Activated CD4-positive, alpha-beta T cell treated with anti-CD3 and anti-CD28 coated beads for 24 hours (primary cell): ENCODE data around the gene CRYGA.
"Not testable (repeated sequence)": the region's sequence is repeated elsewhere in the genome, so short reads cannot be mapped to it uniquely, and the experiment has no call there.

Source experiments
- DNase-seq, 2 donors: peaks; one replicate each; pipeline ENCODE4 v3.0.0-alpha.2; 2020; ENCODE audit warnings: low read depth in 2 of 2

CRYGA gene

DNA sequence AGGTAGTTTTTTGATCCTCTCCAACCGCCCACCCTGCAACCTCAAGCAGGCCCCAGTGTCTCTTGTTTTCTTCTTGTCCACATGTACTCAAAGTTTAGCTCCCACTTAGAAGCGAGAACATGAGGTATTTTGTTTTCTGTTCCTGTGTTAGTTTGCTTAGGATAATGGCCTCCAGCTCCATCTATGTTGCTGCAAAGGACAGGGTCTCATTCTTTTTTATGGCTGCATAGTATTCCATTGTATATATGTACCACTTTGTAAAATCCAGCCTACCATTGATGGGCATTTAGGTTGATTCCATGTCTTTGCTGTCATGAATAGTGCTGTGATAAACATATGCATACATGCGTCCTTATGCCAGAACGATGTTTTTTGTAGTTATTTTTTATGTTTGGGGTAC lies 36.3 kb downstream of the CRYGA start:
- DNase-seq: no peak

DNA sequence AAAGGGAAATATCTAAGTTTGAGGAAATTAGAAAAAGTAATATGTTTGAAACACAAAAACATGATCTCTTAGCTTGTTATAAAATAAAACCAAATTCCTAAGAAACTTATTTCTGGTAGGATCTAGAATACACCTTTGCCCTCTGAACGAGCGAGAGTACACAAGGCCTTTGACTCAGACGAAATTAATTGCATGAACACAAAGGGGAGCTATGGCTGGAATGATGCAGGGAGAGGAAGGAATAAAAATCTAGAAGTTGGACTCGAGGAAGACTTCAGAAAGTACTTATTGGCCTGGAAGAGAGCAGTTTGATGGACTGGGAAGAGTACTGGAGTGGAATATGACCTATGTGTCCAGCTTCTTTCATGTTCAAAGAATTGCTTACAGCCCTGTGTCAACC lies 38.1 kb downstream of the CRYGA start:
- DNase-seq: no peak

- not testable (repeated sequence) for DNase-seq
Observed at GRCh38 chr2:208124013-208124715, 39.2 kb downstream of the CRYGA start, which contains the start of gene CRYGD. Gene CRYGD, minus strand, starts transcription at chr2:208124524. Its CDS starts 51 bp downstream, at chr2:208124473.

DNA sequence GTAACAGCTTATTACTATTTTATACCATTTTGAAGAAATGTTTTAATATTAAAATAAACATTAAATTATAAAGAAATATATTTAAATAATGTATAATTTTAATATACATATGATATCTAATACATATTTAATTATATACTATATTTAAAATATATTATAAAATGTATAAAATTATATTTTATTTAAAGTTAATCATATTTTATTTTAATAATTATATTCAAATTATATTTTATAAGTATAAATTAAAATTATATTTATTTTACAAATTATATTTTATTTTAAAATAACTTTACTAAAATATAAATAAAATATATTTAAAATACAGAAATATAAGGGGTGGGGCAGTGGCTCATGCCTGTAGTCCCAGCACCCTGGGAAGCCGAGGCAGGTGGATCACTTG lies 41.1 kb downstream of the CRYGA start:
- DNase-seq: no peak

- DNase-seq: no peak
Observed at GRCh38 chr2:208118918-208119317, 44.5 kb downstream of the CRYGA start.

- not testable (repeated sequence) for DNase-seq
Observed at GRCh38 chr2:208117390-208117789, 46.0 kb downstream of the CRYGA start.

DNA sequence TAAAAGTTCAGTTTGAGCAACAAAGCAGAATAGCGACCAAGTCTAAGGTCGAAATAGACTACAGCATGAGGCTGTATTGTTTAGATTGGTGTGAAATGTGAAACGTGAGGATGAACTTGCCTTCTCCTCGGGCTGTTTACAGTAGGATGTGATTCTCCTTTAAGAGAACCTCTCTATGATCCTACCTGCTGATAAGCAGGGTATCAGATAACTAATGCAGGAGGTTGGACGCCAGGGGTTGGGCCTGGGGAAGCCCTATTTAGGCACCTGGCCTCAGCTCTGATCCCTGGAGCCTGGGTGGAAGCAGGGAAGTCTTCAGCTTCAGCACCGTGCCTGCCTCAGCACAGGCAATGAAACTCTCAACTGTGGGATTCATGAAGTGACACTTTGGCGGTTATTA lies 50.4 kb downstream of the CRYGA start:
- no peak for DNase-seq

DNA sequence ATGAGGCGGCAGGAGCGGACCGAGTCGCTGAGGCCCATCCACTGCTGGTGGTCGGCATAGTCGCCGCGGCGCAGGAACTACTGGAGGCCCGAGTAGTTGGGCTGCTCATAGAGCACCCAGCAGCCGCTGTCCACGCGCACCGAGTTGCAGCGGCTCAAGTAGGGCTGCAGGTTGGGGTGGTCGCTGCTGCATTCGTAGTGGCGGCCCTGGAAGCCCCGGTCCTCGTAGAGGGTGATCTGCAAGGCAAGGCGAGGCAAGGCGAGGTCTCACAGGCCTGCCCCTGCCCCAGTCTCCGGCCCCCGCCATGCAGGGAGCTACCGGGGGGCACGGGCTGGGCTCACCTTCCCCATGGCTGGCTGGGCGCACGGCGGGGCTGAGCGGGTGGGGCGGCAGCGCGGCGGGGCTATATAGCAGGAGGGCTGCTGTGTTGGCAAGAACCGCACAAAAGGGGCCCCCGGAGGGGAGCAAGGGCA lies 51.1 kb downstream of the CRYGA start:
- DNase-seq: not testable (repeated sequence)
